AG09309 (cell line): Measurements from ENCODE around the gene MAST4.

ENCODE experiments used
- DNase-seq: peaks from one replicate; pipeline ENCODE4 v3.0.0-alpha.2; 2010; ENCODE audit warnings: low read depth
- H3K4me3 ChIP-seq: 2 replicates; pipeline ENCODE4 v1.5.1; 2011; ENCODE audit warnings: mild to moderate bottlenecking, low read depth, low read length, moderate library complexity; ENCODE audit not compliant: control insufficient read depth
- TF ChIP-seq, protein P1 (sequence below): IDR thresholded peaks from 2 replicates; pipeline ENCODE4 v1.5.1; 2011; ENCODE audit warnings: mild to moderate bottlenecking, low read depth, low read length, inconsistent platforms; ENCODE audit not compliant: insufficient read depth, control insufficient read depth; ENCODE audit errors: missing control alignments

MAST4 gene

DNA sequence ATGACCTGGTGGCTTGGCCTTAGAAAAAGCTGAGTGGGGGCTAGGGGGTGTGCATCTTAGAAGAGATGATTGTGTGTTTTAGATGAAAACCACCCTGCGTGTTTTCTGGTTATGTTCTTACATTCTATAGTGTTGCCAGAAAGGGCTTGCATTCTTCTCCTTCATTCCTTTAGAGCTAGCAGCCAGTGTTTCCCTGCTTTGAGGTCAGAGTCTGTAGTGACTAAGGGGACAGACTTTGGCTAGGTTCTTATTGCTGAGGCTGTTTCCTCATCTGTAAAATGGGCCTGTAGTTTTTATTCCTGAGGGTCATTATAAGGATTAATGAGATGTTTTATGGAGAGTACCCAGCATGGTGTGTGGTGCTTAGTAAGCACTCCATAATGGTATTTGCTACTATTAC, 6.4 kb downstream of the MAST4 start:
- TF ChIP-seq, protein P1, sequence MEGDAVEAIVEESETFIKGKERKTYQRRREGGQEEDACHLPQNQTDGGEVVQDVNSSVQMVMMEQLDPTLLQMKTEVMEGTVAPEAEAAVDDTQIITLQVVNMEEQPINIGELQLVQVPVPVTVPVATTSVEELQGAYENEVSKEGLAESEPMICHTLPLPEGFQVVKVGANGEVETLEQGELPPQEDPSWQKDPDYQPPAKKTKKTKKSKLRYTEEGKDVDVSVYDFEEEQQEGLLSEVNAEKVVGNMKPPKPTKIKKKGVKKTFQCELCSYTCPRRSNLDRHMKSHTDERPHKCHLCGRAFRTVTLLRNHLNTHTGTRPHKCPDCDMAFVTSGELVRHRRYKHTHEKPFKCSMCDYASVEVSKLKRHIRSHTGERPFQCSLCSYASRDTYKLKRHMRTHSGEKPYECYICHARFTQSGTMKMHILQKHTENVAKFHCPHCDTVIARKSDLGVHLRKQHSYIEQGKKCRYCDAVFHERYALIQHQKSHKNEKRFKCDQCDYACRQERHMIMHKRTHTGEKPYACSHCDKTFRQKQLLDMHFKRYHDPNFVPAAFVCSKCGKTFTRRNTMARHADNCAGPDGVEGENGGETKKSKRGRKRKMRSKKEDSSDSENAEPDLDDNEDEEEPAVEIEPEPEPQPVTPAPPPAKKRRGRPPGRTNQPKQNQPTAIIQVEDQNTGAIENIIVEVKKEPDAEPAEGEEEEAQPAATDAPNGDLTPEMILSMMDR = no peak
- no peak overlapping the region for H3K4me3 ChIP-seq
- DNase-seq = no peak

- no peak for DNase-seq
- TF ChIP-seq, protein P1 = no peak
- no peak overlapping the region for H3K4me3 ChIP-seq
Measured at GRCh38 chr5:66603164-66603563, 7.0 kb downstream of the MAST4 start.

DNA sequence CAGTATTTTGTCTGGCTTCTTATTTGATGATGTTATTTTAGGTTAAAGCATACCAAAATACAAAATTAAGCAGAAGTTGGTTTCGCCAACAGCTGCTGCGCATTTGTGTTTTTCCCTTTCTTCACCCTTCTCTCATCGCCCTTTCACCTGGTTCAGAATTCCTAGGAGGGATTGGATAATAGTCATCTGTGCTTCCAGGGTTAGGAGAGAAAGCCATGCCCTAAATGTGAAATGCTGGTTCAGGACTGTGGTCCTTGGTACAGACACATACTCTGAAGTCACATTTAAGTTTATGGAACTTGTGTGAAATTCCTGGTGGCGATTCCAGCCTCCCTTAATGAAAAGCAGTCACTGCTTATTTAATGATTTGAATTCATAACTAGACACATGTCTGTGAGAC, 7.7 kb downstream of the MAST4 start:
- TF ChIP-seq, protein P1 = no peak
- DNase-seq = no peak
- no peak overlapping the region for H3K4me3 ChIP-seq

DNA sequence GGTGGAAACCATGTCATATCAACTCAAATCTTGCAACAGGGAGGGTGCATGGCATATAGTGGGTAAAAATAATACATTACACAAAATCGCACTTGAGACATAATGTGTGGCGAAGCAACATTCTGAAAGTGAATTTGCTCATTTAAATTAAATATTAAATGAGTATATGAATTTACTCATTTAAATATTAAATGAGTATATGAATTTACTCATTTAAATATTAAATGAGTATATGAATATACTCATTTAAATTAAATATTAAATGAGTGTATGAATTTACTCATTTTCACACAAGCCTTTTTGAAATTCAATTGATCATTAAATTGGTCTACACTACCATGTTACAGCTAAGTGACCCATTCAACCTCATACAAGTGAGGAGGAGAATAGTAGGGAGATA, 10.5 kb downstream of the MAST4 start:
- no peak overlapping the region for H3K4me3 ChIP-seq
- DNase-seq = no peak
- TF ChIP-seq, protein P1 = no peak

DNA sequence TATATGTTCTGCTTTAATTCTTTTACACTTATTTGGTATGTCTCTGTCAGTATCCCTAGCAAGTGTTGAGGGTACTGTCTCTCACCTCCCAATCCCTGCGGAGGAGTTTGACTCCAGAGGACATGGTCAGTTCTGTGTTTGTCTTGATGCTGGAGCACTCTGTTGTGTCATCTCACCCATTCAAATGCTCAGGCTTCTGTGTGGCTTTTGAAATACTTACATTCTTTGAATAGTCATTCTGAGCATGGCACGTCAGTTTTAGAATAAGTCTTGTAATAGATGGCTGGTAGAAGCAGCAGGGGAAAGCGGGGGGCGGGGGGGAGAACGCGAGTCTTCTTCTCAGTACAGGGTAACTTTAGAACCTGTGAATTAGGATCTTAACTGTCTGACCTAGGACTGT, 12.3 kb downstream of the MAST4 start:
- no peak overlapping the region for H3K4me3 ChIP-seq
- TF ChIP-seq, protein P1 = no peak
- no peak for DNase-seq

DNA sequence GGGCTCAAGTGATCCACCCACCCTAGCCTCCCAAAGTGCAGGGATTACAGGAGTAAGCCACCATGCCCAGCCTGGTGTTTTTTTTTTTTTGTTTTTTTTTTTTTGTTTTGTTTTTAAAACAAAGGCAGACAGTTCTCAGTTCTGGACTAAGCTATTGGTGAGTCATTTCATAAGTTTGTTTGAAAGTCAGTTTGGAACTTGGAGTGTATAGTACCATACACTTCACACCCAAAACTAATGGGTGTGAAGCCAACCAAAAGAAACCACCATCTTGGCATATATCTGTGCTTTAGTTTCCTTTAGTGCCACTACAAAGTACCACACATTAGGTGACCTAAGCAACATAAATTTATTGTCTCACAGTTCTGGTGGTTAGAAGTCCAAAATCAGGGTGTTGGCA, 13.4 kb downstream of the MAST4 start:
- TF ChIP-seq, protein P1 = no peak
- H3K4me3 ChIP-seq = no peak overlapping the region

DNA sequence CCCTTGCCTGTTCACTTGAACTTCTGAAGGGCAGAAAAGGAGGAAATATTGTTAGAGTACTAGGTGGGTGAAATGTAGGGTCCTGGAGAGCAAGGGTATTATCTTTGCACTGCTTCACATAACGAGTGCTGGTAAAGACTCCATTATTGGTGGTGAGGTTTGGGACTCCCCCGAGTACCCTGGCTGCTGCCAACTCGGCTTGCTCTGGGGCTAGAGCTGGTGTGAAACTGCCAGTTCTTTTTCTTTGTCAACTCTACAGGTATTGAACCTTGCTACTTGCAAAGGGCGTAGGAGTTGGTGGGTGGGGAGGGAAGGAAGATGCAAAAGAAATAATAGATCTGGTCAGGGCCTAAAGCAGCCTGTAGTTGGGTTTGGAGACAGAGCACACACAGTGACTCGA, 16.0 kb downstream of the MAST4 start:
- TF ChIP-seq, protein P1 = no peak
- DNase-seq = no peak
- H3K4me3 ChIP-seq = no peak overlapping the region

More for the DNA sequence above, 13.4 kb downstream of the MAST4 start:
- DNase-seq = no peak
